Esophagus muscularis mucosa (tissue), 4 donors: ENCODE measurements around the gene CLDN9. TPM values are rescaled to one million over a fixed set of nuclear protein-coding genes. Genes with fewer than 3 reads are reported as not detected.
"Not testable (repeated sequence)": the region's sequence is repeated elsewhere in the genome, so short reads cannot be mapped to it uniquely, and the experiment has no call there.

ENCODE experiments used
- DNase-seq: peaks from one replicate; pipeline ENCODE4 v3.0.0-alpha.2; 2017; ENCODE audit errors: extremely low spot score
- H3K27ac ChIP-seq, 4 donors: fragments of 200-600 bp; sonication (generic); replicated peaks in 1 of 4; 1 replicate in 3 of 4; 2 replicates in 1 of 4; pipeline ENCODE4 v1.5.1; 2016 to 2019; ENCODE audit warnings: mild to moderate bottlenecking in 1 of 4
- H3K27me3 ChIP-seq, 4 donors: fragments of 200-600 bp; sonication (generic); one replicate each; pipeline versions ENCODE4 v1.5.1 to v1.6.0; 2016 to 2019
- H3K36me3 ChIP-seq, 4 donors: fragments of 200-600 bp; sonication (generic); one replicate each; pipeline ENCODE4 v1.5.1; 2016 to 2019
- H3K4me1 ChIP-seq, 4 donors: fragments of 200-600 bp; sonication (generic); one replicate each; pipeline ENCODE4 v1.5.1; 2016 to 2019
- H3K4me3 ChIP-seq, 4 donors: fragments of 200-600 bp; sonication (generic); 1 replicate in 2 of 4; 2 replicates in 2 of 4; pipeline ENCODE4 v1.5.1; 2016 to 2019; ENCODE audit warnings: mild to moderate bottlenecking in 4 of 4, moderate library complexity in 1 of 4
- H3K9me3 ChIP-seq, 4 donors: fragments of 200-600 bp; sonication (generic); 1 replicate in 3 of 4; 2 replicates in 1 of 4; pipeline ENCODE4 v1.5.1; 2016 to 2019
- EP300 ChIP-seq: sonication (generic); formaldehyde crosslinking; IDR thresholded peaks from one replicate; pipeline ENCODE4 v1.6.1; 2017; ENCODE audit warnings: antibody characterized with exemption
- POLR2A ChIP-seq: fragments of 450-650 bp; IDR thresholded peaks from one replicate; pipeline ENCODE4 v1.6.1; 2017; ENCODE audit warnings: antibody characterized with exemption, moderate library complexity, mild to moderate bottlenecking, low read depth
- POLR2AphosphoS5 ChIP-seq, 2 donors: sonication (generic); formaldehyde crosslinking; IDR thresholded peaks; one replicate each; pipeline ENCODE4 v1.6.1; 2017; ENCODE audit warnings: antibody characterized with exemption in 2 of 2
- WGBS: methylation state at CpG from one replicate; pipeline ENCODE4 v1.1.5; 2018; 5-methylcytosine and 5-hydroxymethylcytosine counted together
- intact Hi-C: fragments of 100-400 bp; cut with DNase I; formaldehyde crosslinking; loops from one replicate; pipeline ENCODE4 v1.15.1; 2023
- total RNA-seq, 4 donors: library from RNA; depleted of rRNA; stranded (reverse); fragments of >200 nt; gene quantifications; one replicate each; pipeline versions ENCODE4 v1.1.0 to v1.2.1, GENCODE V29; 2016
- TF ChIP-seq, protein P1 (sequence below), 3 experiments: fragments of 200-600 bp in 2 of 3; fragments of 450-650 bp in 1 of 3; sonication (generic) in 2 of 3; IDR thresholded peaks; one replicate each; pipeline ENCODE4 v1.5.1; 2017 to 2019; ENCODE audit warnings: antibody characterized with exemption in 3 of 3, mild to moderate bottlenecking in 2 of 3, moderate library complexity in 1 of 3

The CLDN9 gene
- total RNA-seq, 4 donors from 2014 or later: 0.17 to 0.42 (median 0.32) TPM; not detected in 1

DNA sequence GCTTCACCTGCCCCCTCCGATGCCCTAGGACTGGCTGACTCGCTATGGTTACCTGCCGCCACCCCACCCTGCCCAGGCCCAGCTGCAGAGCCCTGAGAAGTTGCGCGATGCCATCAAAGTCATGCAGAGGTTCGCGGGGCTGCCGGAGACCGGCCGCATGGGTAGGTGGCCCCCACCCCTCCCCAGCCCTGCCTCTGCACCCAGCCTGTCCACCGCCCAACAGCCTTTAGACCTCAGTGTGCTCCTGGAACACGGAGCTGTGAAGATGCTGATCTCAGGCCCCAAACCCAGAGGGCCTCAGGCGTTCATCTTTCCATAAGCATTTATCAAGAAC is 34.6 kb downstream of the CLDN9 start:
- H3K27me3 ChIP-seq: peaks cover 6 to 94% (median 55%) of the 10 kb centered on the region in 4 donors
- DNase-seq: no peak
- intact Hi-C loops: no loop called here
- 14% methylated on average over 7 of the region's 13 CpGs for WGBS
- H3K9me3 ChIP-seq: no peaks in the 10 kb centered on the region
- H3K36me3 ChIP-seq: no peaks in the 10 kb centered on the region
- H3K27ac ChIP-seq: no peak overlapping the region
- H3K4me3 ChIP-seq: peak overlapping the region in 1 of 4 donors; percentile 60
- peaks cover 20 to 25% (median 23%) of the 10 kb centered on the region in 4 donors for H3K4me1 ChIP-seq
- TF ChIP-seq EP300: no peak
- TF ChIP-seq, protein P1, sequence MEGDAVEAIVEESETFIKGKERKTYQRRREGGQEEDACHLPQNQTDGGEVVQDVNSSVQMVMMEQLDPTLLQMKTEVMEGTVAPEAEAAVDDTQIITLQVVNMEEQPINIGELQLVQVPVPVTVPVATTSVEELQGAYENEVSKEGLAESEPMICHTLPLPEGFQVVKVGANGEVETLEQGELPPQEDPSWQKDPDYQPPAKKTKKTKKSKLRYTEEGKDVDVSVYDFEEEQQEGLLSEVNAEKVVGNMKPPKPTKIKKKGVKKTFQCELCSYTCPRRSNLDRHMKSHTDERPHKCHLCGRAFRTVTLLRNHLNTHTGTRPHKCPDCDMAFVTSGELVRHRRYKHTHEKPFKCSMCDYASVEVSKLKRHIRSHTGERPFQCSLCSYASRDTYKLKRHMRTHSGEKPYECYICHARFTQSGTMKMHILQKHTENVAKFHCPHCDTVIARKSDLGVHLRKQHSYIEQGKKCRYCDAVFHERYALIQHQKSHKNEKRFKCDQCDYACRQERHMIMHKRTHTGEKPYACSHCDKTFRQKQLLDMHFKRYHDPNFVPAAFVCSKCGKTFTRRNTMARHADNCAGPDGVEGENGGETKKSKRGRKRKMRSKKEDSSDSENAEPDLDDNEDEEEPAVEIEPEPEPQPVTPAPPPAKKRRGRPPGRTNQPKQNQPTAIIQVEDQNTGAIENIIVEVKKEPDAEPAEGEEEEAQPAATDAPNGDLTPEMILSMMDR (IDR thresholded peaks at IDR 0.05): no peak
- TF ChIP-seq POLR2A: no peak
- TF ChIP-seq POLR2AphosphoS5 (IDR thresholded peaks at IDR 0.05): no peak

DNA sequence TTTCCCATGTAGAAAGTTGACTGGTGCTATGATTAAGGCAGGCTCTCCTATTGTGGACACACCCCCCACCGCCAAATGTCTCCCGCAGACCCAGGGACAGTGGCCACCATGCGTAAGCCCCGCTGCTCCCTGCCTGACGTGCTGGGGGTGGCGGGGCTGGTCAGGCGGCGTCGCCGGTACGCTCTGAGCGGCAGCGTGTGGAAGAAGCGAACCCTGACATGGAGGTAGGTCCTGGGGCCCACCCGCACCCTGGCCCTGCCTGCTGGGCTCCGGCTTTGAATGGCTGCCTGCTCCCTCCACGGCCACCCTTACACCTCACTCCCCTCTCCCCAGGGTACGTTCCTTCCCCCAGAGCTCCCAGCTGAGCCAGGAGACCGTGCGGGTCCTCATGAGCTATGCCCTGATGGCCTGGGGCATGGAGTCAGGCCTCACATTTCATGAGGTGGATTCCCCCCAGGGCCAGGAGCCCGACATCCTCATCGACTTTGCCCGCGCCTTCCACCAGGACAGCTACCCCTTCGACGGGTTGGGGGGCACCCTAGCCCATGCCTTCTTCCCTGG is 37.3 kb downstream of the CLDN9 start:
- Histone ChIP-seq H3K4me3 (no peak overlapping the region), H3K4me1 (peaks cover 19 to 25% (median 22%) of the 10 kb centered on the region in 4 donors), H3K27ac (no peak overlapping the region), H3K9me3 (no peaks in the 10 kb centered on the region), H3K36me3 (peaks cover 0 to 4% (median 0%) of the 10 kb centered on the region in 4 donors), H3K27me3 (peaks cover under 1 to 68% (median 39%) of the 10 kb centered on the region in 4 donors)
- intact Hi-C loops: no loop called here
- WGBS: 75% methylated on average over 14 of the region's 26 CpGs
- TF ChIP-seq EP300 (no peak), POLR2A (no peak), POLR2AphosphoS5 (IDR thresholded peaks at IDR 0.05) (no peak)
- TF ChIP-seq, protein P1 (IDR thresholded peaks at IDR 0.05): no peak
- no peak for DNase-seq

DNA sequence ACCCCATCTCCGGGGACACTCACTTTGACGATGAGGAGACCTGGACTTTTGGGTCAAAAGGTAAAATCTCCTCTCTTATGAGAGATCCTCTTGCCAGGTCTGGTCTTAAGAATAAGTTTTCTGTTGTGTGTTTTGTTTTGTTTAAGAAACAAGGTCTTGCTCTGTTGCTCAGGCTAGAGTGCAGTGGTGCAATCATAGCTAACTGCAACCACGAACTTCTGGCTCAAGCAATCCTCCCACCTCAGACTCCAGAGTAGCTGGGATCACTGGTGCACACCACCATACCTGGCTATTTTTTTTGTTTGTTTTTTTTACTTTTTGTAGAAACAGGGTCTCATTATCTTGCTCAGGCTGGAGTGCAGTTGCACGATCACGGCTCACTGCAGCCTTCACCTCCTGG is 37.8 kb downstream of the CLDN9 start:
- TF ChIP-seq POLR2AphosphoS5 (IDR thresholded peaks at IDR 0.05) (no peak), EP300 (no peak), POLR2A (no peak)
- TF ChIP-seq, protein P1 (IDR thresholded peaks at IDR 0.05): no peak
- peaks cover 0 to 63% (median 34%) of the 10 kb centered on the region in 4 donors for H3K27me3 ChIP-seq
- intact Hi-C loops: no loop called here
- H3K4me3 ChIP-seq: no peak overlapping the region
- peaks cover 14 to 20% (median 17%) of the 10 kb centered on the region in 4 donors for H3K4me1 ChIP-seq
- 72% methylated on average over 5 of the region's 5 CpGs for WGBS
- no peak for DNase-seq
- H3K27ac ChIP-seq: no peak overlapping the region
- no peaks in the 10 kb centered on the region for H3K9me3 ChIP-seq
- peaks cover 0 to 4% (median 0%) of the 10 kb centered on the region in 4 donors for H3K36me3 ChIP-seq

DNA sequence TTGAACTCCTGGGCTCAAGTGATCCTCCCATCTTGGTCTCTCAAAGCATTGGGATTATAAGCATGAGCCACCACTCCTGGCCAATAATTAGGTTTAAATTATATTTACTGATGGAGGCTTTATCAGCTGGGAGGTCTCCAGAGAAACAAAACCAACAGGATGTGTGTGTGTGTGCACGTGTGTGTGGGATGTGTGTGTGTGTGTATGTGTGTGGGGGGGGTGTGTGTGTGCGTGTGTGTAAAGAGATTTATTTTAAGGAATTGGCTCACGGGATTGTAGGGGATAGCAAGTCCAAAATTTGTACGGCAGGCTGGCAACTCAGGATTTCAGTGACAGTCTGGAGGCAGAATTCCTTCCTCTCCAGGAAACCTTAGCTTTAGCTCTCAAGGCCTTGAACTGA is 38.3 kb downstream of the CLDN9 start:
- intact Hi-C loops: no loop called here
- Histone ChIP-seq H3K27me3 (peaks cover 0 to 58% (median 29%) of the 10 kb centered on the region in 4 donors), H3K27ac (no peak overlapping the region), H3K9me3 (no peaks in the 10 kb centered on the region), H3K4me3 (no peak overlapping the region), H3K4me1 (peaks cover 9 to 14% (median 12%) of the 10 kb centered on the region in 4 donors), H3K36me3 (peaks cover 0 to 4% (median 0%) of the 10 kb centered on the region in 4 donors)
- no peak for TF ChIP-seq POLR2A
- TF ChIP-seq, protein P1 (IDR thresholded peaks at IDR 0.05): no peak
- TF ChIP-seq EP300: no peak
- no peak for TF ChIP-seq POLR2AphosphoS5 (IDR thresholded peaks at IDR 0.05)
- 57% methylated on average over 4 of the region's 4 CpGs for WGBS
- no peak for DNase-seq

DNA sequence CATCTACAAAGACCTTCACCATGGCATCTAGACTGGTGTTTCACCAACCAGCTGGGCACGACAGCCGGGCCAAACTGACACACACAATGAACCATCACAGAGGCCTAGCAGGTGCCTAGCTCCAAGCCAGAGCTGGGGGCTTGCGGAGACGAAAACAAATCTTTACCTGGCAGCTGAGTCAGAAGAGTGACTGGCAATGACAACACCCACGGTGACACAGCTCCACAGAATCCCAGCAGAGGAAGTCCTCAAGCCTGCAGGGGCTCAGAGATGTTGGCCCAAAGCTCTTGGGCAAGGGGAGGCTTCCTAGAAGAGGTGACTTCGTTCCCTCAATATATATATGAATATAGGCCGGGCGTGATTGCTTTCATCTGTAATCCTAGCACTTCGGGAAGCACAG is 38.8 kb downstream of the CLDN9 start:
- no peak overlapping the region for H3K27ac ChIP-seq
- H3K27me3 ChIP-seq: peaks cover 0 to 53% (median 24%) of the 10 kb centered on the region in 4 donors
- TF ChIP-seq, protein P1 (IDR thresholded peaks at IDR 0.05): no peak
- TF ChIP-seq POLR2AphosphoS5 (IDR thresholded peaks at IDR 0.05) (no peak), POLR2A (no peak), EP300 (no peak)
- peaks cover 4 to 10% (median 7%) of the 10 kb centered on the region in 4 donors for H3K4me1 ChIP-seq
- intact Hi-C loops: no loop called here
- peaks cover 0 to 4% (median 0%) of the 10 kb centered on the region in 4 donors for H3K36me3 ChIP-seq
- no peak overlapping the region for H3K4me3 ChIP-seq
- DNase-seq: no peak
- 64% methylated on average over 6 of the region's 9 CpGs for WGBS
- H3K9me3 ChIP-seq: no peaks in the 10 kb centered on the region

DNA sequence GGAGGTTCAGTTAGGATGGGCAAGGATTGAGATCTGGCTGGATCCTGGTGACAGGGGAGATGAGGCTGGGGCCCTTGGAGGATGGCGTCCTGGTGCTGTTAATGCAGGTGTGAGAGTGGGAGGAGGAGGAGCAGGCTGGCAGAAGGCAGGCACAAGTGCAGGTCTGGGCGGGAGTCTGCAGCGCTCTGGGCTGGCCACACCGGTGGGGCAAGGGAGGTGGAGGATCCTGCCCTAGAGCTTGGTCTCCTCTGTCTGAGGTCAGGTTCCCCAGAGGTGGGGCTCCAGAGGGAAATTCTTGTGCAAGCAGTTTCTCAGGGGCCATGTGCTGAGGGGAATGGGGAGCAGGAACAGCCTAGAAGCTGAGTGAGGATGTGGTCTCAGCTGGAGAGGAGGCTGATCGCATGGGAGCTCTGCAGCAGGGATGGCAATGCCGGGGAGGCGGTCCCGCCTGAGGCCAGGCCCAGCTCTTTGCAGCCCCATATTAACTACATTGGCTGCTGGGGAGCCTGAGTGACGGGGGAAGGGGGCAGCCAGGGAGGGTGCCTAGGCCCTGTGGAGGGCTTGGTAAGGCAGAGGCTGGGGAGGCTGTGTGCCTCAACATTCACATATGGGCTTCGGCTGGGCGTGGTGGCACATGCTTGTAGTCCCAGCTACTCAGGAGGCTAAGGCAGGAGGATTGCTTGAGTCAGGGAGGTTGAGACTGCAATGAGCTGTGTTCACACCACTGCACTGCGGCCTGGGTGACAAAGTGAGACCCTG is 40.0 kb downstream of the CLDN9 start:
- H3K27me3 ChIP-seq: peaks cover 0 to 41% (median 12%) of the 10 kb centered on the region in 4 donors
- H3K9me3 ChIP-seq, DNase-seq, H3K36me3 ChIP-seq, intact Hi-C loops, H3K27ac ChIP-seq, H3K4me1 ChIP-seq, H3K4me3 ChIP-seq: not testable (repeated sequence)
- WGBS: 73% methylated on average over 6 of the region's 12 CpGs
